COLO668 (cell line): ENCODE data around the gene LPIN1.
"Not testable (repeated sequence)": the region's sequence is repeated elsewhere in the genome, so short reads cannot be mapped to it uniquely, and the experiment has no call there.

Experiments used
- DNase-seq: peaks from one replicate; lab custom pipeline; 2025; ENCODE audit not compliant: unreplicated experiment; lab: John Stamatoyannopoulos, UW

The LPIN1 gene

GRCh38 chr2:11743846-11744553 is 2.4 kb upstream of the LPIN1 start:
- peak; percentile 90 for DNase-seq

GRCh38 chr2:11744631-11745394 is 1.6 kb upstream of the LPIN1 start:
- DNase-seq: peak; percentile 25

- DNase-seq: no peak
Measured at GRCh38 chr2:11745613-11746375, 638 bp upstream of the LPIN1 start.

- peak; percentile 60 for DNase-seq
Measured at GRCh38 chr2:11746807-11747459, 501 bp downstream of the LPIN1 start.

- DNase-seq: peak; percentile 24
Measured at GRCh38 chr2:11748018-11748860, 1.8 kb downstream of the LPIN1 start.

- no peak for DNase-seq
Measured at GRCh38 chr2:11748861-11749645, 2.6 kb downstream of the LPIN1 start.

- peak; percentile 16 for DNase-seq
Measured at GRCh38 chr2:11749646-11750349, 3.4 kb downstream of the LPIN1 start.

- DNase-seq: no peak
Measured at GRCh38 chr2:11750422-11750821, 4.0 kb downstream of the LPIN1 start.

GRCh38 chr2:11750917-11751316 is 4.5 kb downstream of the LPIN1 start:
- no peak for DNase-seq

GRCh38 chr2:11752906-11753305 is 6.5 kb downstream of the LPIN1 start:
- DNase-seq: peak; percentile 40

GRCh38 chr2:11753452-11753885 is 7.0 kb downstream of the LPIN1 start:
- peak; percentile 84 for DNase-seq

- peak; percentile 72 for DNase-seq
Measured at GRCh38 chr2:11753886-11754699, 7.7 kb downstream of the LPIN1 start.

- DNase-seq: no peak
Measured at GRCh38 chr2:11754700-11755015, 8.2 kb downstream of the LPIN1 start.

GRCh38 chr2:11757101-11757500 is 10.7 kb downstream of the LPIN1 start:
- DNase-seq: no peak

GRCh38 chr2:11758187-11758586 is 11.8 kb downstream of the LPIN1 start:
- DNase-seq: no peak

- no peak for DNase-seq
Measured at GRCh38 chr2:11758647-11759046, 12.2 kb downstream of the LPIN1 start.

- DNase-seq: not testable (repeated sequence)
Measured at GRCh38 chr2:11759182-11759975, 12.9 kb downstream of the LPIN1 start.
